Liver (tissue), 9 donors: ENCODE data around the gene BRD3. TPM values are rescaled to one million over a fixed set of nuclear protein-coding genes. Genes with fewer than 3 reads are reported as not detected.

Experiments used
- DNase-seq: peaks from one replicate; pipeline ENCODE4 v3.0.0-alpha.2; 2017; ENCODE audit warnings: low spot score
- H3K27ac ChIP-seq, 2 donors: one replicate each; pipeline ENCODE4 v1.7.0; 2013; ENCODE audit warnings: inconsistent platforms in 2 of 2, low read length in 2 of 2, control low read depth in 1 of 2, low read depth in 1 of 2, mild to moderate bottlenecking in 1 of 2
- H3K27me3 ChIP-seq, 4 donors: one replicate each; pipeline versions ENCODE4 v1.6.1 to v1.7.0; 2013; ENCODE audit warnings: low read length in 3 of 4, inconsistent platforms in 1 of 4, mild to moderate bottlenecking in 1 of 4, moderate library complexity in 1 of 4; ENCODE audit not compliant: control insufficient read depth in 4 of 4, insufficient read depth in 4 of 4
- H3K36me3 ChIP-seq, 4 donors: one replicate each; pipeline versions ENCODE4 v1.6.1 to v1.7.0; 2013; ENCODE audit warnings: low read length in 3 of 4, mild to moderate bottlenecking in 3 of 4, low read depth in 1 of 4, moderate library complexity in 1 of 4; ENCODE audit not compliant: control insufficient read depth in 4 of 4, insufficient read depth in 3 of 4
- H3K4me1 ChIP-seq, 4 donors: one replicate each; pipeline versions ENCODE4 v1.6.1 to v1.7.0; 2013; ENCODE audit warnings: low read length in 3 of 4, mild to moderate bottlenecking in 3 of 4, moderate library complexity in 1 of 4; ENCODE audit not compliant: control insufficient read depth in 4 of 4, insufficient read depth in 4 of 4
- H3K4me3 ChIP-seq, 3 donors: one replicate each; pipeline versions ENCODE4 v1.6.1 to v1.7.0; 2013; ENCODE audit warnings: low read length in 3 of 3, control low read depth in 1 of 3, low read depth in 1 of 3, mild to moderate bottlenecking in 1 of 3
- H3K9ac ChIP-seq, 2 donors: one replicate each; pipeline ENCODE4 v1.7.0; 2013; ENCODE audit warnings: low read length in 2 of 2, mild to moderate bottlenecking in 2 of 2, moderate library complexity in 2 of 2, control low read depth in 1 of 2, low read depth in 1 of 2
- H3K9me3 ChIP-seq, 4 donors: one replicate each; pipeline versions ENCODE4 v1.6.1 to v1.7.0; 2013; ENCODE audit warnings: low read length in 3 of 4; ENCODE audit not compliant: control insufficient read depth in 4 of 4
- ATF3 ChIP-seq: IDR thresholded peaks from 2 replicates; pipeline ENCODE4 v1.6.1; 2016; ENCODE audit warnings: antibody characterized with exemption
- CTCF ChIP-seq: fragments of 150-350 bp; IDR thresholded peaks from 2 replicates; pipeline ENCODE4 v1.5.1; 2017; ENCODE audit warnings: improper control_type of control experiment, low read depth, low read length; ENCODE audit not compliant: missing input control
- EGR1 ChIP-seq, 2 donors: IDR thresholded peaks; 2 replicates each; pipeline ENCODE4 v1.6.1; 2016 to 2018; ENCODE audit warnings: antibody characterized with exemption in 2 of 2, low read depth in 2 of 2
- FOXA1 ChIP-seq: IDR thresholded peaks from 2 replicates; pipeline ENCODE4 v1.6.1; 2016; ENCODE audit warnings: antibody characterized with exemption
- FOXA2 ChIP-seq: IDR thresholded peaks from 2 replicates; pipeline ENCODE4 v1.6.1; 2016; ENCODE audit warnings: antibody characterized with exemption
- GABPA ChIP-seq, 2 donors: IDR thresholded peaks in 1 of 2; conservative IDR thresholded peaks in 1 of 2; 2 replicates each; pipeline ENCODE4 v1.6.1; 2016; ENCODE audit warnings: antibody characterized with exemption in 2 of 2, mild to moderate bottlenecking in 1 of 2, moderate library complexity in 1 of 2
- HNF4G ChIP-seq: IDR thresholded peaks from 2 replicates; pipeline ENCODE4 v1.6.1; 2016; ENCODE audit warnings: antibody characterized with exemption
- JUND ChIP-seq, 2 donors: IDR thresholded peaks; 2 replicates each; pipeline ENCODE4 v1.6.1; 2016; ENCODE audit warnings: antibody characterized with exemption in 2 of 2
- MAX ChIP-seq: IDR thresholded peaks from 2 replicates; pipeline ENCODE4 v1.6.1; 2016; ENCODE audit warnings: antibody characterized with exemption
- RAD21 ChIP-seq, 2 donors: IDR thresholded peaks; 2 replicates each; pipeline ENCODE4 v1.6.1; 2016; ENCODE audit warnings: antibody characterized with exemption in 2 of 2, mild to moderate bottlenecking in 2 of 2
- REST ChIP-seq: IDR thresholded peaks from 2 replicates; pipeline ENCODE4 v1.6.1; 2016; ENCODE audit warnings: antibody characterized with exemption, mild to moderate bottlenecking
- SP1 ChIP-seq: IDR thresholded peaks from 2 replicates; pipeline ENCODE4 v1.6.1; 2018; ENCODE audit warnings: antibody characterized with exemption, mild to moderate bottlenecking
- TAF1 ChIP-seq: conservative IDR thresholded peaks from 2 replicates; pipeline ENCODE4 v1.6.1; 2016; ENCODE audit warnings: antibody characterized with exemption, mild to moderate bottlenecking
- YY1 ChIP-seq: IDR thresholded peaks from 2 replicates; pipeline ENCODE4 v1.6.1; 2016; ENCODE audit warnings: antibody characterized with exemption, mild to moderate bottlenecking
- ZBTB33 ChIP-seq: IDR thresholded peaks from 2 replicates; pipeline ENCODE4 v1.6.1; 2016; ENCODE audit warnings: antibody characterized with exemption
- WGBS: extraction: QIAGEN DNeasy Blood & Tissue Kit; methylation state at CpG from one replicate; pipeline ENCODE4 v1.1.7; 2013; 5-methylcytosine and 5-hydroxymethylcytosine counted together
- polyA plus RNA-seq, 2 donors: library from polyadenylated mRNA; stranded (reverse) in 1 of 2; unstranded in 1 of 2; fragments of 200-250 nt in 1 of 2; fragments of >200 nt in 1 of 2; fragmentation: Nextera tagmentation in 1 of 2; extraction: Ambion mirVana in 1 of 2; gene quantifications; one replicate each; pipeline versions ENCODE4 v1.2.1 to v1.2.3, GENCODE V29; 2013 to 2015
- total RNA-seq, 2 donors: library from RNA; depleted of rRNA; stranded (reverse); fragments of >200 nt; gene quantifications; one replicate each; pipeline ENCODE4 v1.2.3, GENCODE V29; 2014
- donor health status: healthy.
- donor health status: healthy.
- donor health status: healthy.
- donor health status: healthy.
- donor health status: healthy.

The BRD3 gene
- total and polyA plus RNA-seq, 4 donors: 7.2 to 17.7 (median 12.7) TPM

GRCh38 chr9:134049772-134050588, 17.8 kb downstream of the BRD3 start:
- H3K9ac ChIP-seq: no peak overlapping the region
- no peaks in the 10 kb centered on the region for H3K27me3 ChIP-seq
- H3K27ac ChIP-seq: no peak overlapping the region
- no peaks in the 10 kb centered on the region for H3K9me3 ChIP-seq
- TF ChIP-seq FOXA1 (no peak), JUND (IDR thresholded peaks at IDR 0.05) (no peak), CTCF (no peak), HNF4G (no peak), REST (no peak), TAF1 (no peak), YY1 (no peak), GABPA (IDR thresholded peaks at IDR 0.05 in 1 of 2, conservative IDR thresholded peaks at IDR 0.05 in 1 of 2) (no peak), ZBTB33 (no peak), EGR1 (IDR thresholded peaks at IDR 0.05; ENCODE audit: low read depth in 2 of 2) (no peak), ATF3 (no peak), RAD21 (IDR thresholded peaks at IDR 0.05) (no peak), MAX (no peak), FOXA2 (no peak), SP1 (no peak)
- H3K36me3 ChIP-seq: peaks cover 4 to 28% (median 18%) of the 10 kb centered on the region in 4 donors
- WGBS: 90% methylated on average over 28 of the region's 28 CpGs
- no peak for DNase-seq
- peaks cover 8 to 63% (median 35%) of the 10 kb centered on the region in 4 donors for H3K4me1 ChIP-seq
- H3K4me3 ChIP-seq: no peak overlapping the region
